Dermis microvascular lymphatic vessel endothelial cell (primary cell): ENCODE results near the gene MYOF. TPM values are rescaled to one million over a fixed set of nuclear protein-coding genes. Genes with fewer than 3 reads are reported as not detected.
"Not testable (repeated sequence)": the region's sequence is repeated elsewhere in the genome, so short reads cannot be mapped to it uniquely, and the experiment has no call there.

ENCODE experiments used
- DNase-seq, 2 donors: peaks; one replicate each; pipeline versions ENCODE4 v3.0.0 to v3.0.0-alpha.2; 2010; ENCODE audit warnings: low read depth in 2 of 2
- total RNA-seq: library from RNA; depleted of rRNA; stranded (reverse); fragments of >200 nt; gene quantifications from 2 replicates; pipeline ENCODE4 v1.2.1, GENCODE V29; 2014

The MYOF gene
- total RNA-seq, 1 donor from 2014 or later, result 180 TPM

DNA sequence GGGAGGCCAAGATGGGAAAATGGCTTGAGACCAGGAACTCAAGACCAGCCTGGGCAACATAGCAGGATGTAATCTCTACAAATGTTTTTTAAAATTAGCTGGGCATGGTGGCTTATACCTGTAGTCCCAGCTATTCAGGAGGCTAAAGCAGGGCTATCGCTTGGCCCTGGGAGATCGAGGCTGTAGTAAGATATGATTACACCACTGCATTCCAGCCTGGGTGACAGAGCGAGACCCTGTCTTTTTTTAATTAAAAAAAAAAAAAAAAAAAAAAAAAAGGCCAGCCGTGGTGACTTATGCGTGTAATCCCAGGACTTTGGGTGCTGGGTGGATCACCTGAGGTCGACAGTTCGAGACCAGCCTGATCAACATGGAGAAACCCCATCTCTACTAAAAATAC, 27.4 kb downstream of the MYOF start:
- DNase-seq, result no peak

- no peak for DNase-seq
Observed at GRCh38 chr10:93454146-93454545, 28.0 kb downstream of the MYOF start.

DNA sequence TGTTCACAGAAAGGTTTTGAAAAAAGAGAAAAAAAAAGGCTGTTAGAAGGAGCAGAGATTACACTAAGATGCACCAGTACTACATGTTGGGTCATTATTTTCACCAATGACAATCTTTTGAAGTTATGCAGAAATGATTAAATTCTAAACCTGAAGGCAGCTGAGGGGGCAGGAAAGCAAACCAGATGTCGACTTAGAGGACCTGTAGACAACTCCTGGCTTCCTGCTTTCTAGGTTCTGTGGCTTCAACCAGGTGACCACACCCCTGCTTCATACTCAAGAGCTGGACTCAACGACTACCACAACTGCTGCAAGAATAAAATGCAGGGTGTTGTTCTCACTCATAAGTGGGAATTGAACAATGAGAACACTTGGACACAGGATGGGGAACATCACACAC, 30.0 kb downstream of the MYOF start:
- no peak for DNase-seq

GRCh38 chr10:93451244-93451947, 30.7 kb downstream of the MYOF start:
- DNase-seq, result no peak

GRCh38 chr10:93447970-93448369, 34.2 kb downstream of the MYOF start:
- no peak for DNase-seq

DNA sequence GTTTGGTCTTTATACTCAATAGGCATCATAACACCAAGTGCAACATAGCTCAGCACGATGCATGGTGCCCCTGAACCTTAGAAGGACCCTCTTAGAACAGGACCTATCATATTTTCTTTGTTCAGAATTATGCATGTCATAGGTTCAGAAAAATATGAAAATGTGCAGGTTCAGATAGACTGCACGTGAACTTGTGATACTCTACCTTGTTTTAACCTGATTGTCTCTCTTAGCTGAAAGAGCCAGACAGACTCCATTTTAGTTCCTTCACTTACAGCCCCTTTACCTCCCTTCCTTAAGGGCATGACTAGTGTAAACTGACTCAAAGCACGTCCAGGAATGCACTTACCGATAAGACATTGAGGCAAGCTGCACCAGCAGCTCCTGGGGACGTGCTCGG, 35.1 kb downstream of the MYOF start:
- no peak for DNase-seq

GRCh38 chr10:93445978-93446720, 36.0 kb downstream of the MYOF start:
- DNase-seq, result peak in 1 of 2 donors; percentile 56

DNA sequence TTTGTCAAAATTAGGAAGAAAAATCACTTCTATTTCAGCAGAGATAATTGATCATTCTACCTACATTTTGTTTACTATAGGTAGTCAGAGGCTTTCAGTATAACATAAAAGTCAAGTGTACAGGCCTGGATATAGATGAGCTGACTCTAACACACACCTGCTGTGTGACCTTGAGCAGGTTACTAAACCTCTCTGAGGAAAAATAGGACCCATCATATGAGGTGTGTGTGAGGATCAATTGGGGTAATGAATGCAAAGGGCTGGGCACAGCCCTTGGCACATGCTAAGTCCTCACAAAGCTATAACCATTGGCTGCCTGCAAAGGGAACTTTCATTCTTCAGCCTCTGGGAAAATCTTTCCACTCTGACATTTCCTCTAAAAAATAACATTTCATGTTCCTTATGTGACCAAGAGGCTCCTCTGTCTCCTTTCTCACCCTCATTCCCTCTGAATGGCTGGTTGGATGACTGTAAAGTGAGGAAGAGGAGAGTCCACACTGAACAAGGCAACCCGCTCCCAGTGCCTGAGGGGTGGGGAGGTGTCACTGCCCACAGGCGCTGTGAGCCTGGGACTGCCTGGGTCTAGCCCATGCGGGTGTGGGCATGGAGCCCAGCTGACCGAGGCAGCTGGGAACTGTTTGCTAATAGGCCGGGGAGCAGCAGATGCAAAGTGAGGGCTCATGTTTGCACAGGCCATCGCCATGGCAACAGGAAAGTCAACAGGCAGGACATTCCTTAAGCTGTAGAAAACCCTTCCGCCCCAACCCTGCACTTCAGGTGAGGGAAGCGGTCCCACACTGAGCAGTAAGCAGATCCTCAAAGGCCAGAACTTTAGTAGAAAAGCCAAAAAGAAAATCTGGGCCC, 36.8 kb downstream of the MYOF start:
- DNase-seq, result peak; percentile 89 to 98

DNA sequence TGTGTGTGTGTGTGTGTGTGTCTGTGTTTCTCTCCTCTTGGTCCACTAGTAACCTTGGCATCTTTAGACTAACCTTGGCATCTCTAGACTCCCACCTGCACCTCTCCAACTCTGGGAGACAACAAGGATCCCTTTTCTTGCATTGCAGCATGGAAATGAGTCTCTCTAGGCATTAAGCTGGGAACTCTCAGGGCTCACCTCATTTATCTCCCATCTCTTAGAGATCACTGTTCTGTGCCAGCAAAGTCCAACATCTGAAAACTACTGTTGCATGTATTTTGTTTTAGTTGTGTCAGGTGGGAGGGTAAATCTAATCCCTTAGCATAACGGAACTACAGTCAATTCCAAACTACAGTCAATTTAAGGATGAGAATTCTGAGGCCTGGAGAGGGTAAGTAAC, 38.7 kb downstream of the MYOF start:
- DNase-seq, result no peak

- not testable (repeated sequence) for DNase-seq
Observed at GRCh38 chr10:93442721-93443120, 39.4 kb downstream of the MYOF start.

GRCh38 chr10:93440591-93441091, 41.5 kb downstream of the MYOF start:
- DNase-seq, result no peak

DNA sequence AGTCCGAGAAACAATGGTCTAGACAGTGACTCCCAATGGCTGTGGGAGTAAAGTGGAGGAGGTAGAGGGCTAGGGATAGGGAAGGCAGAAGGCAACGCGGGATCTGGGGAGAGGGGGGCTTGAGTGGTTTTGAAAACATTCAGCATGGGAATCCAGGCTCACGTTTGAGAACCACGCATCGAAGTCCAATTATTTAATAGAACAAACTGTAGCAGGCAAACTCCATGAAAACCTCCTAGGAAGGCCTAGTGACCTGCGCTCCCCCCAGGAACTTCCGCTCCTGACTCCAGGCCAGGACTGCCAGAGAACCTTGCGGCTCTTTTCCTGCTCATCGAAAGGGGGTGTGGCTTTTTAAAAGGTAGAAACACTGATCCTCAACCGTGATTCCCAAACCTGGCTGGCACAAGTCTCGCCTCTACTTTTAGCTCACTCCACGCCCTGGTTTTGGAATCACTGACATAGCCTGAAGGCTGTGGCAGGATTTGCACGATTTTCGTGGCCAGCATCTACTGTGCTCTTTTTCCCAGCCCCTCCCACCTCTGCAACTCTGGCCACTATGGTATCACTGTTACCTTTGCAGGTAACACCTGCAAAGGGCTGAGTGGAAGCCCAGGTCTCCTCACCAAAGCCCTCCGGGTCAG, 43.4 kb downstream of the MYOF start:
- DNase-seq, result peak in 1 of 2 donors; percentile 77

DNA sequence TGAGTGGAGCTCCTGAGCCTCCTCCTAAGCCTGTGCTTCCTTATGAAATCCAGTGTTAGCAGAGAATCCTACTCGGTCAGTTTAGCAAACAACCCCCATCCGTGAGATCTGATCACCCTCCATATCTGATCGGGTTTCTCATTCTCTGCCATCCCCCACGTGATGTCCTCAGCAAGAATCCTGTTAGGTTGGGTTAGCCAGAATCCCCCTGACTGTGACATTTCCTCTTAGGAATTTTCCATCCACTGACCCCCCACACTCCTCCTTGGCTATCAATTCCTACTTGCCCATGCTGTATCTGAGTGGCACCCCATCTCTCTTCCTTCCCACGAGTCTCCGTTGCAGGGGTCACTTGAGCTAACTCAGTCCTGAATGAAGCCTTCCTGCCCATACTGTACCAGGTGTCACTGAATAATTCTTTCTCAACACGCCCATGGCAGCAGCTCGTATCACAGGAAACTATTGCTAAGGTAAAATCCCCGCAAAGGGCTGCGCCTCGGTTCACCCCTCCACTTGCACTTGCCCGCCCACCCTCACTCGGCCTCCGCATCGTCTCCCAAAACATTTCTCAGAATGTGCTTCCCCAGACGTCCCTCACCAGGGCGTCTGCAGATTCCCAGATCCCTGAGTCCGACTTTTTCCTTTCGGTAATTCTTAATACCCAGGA, 44.1 kb downstream of the MYOF start:
- DNase-seq, result peak in 1 of 2 donors; percentile 67

- DNase-seq, result peak; percentile 62 to 98
Observed at GRCh38 chr10:93437086-93437945, 44.8 kb downstream of the MYOF start.

DNA sequence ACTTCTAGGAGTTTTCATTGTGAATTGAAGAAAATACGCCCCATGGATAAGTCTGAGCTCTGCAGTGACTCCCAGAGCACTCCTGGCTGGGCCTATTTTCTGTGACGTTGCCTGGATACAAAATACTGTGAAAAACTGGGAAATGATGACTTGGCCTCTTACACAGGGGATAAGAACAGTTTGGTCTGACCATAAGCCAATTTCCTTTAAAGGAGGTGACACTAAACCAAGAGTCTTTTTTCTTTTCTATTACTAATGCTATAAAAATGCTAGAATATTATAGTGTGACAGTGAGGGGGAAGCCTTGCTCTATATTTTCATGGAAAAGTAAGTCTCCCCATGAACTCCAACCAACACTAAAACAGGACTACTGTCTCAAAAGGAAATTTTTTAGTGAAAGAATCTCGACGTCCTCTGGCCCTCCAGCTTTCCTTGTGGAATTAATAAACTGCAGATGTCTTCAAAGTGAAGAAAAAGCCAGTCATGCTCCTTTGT, 45.5 kb downstream of the MYOF start:
- DNase-seq, result peak; percentile 79 to 96

GRCh38 chr10:93435621-93436397, 46.3 kb downstream of the MYOF start:
- DNase-seq, result peak; percentile 62 to 70

- DNase-seq, result no peak
Observed at GRCh38 chr10:93434991-93435491, 47.1 kb downstream of the MYOF start.

- DNase-seq, result peak in 1 of 2 donors; percentile 61
Observed at GRCh38 chr10:93431361-93431760, 50.8 kb downstream of the MYOF start.

- no peak for DNase-seq
Observed at GRCh38 chr10:93425861-93426260, 56.3 kb downstream of the MYOF start.
